Chondrocyte (in vitro differentiated cells): ENCODE measurements around the gene ADAP2. TPM values are rescaled to one million over a fixed set of nuclear protein-coding genes. Genes with fewer than 3 reads are reported as not detected.
A peak's percentile ranks its signal among the peaks of the same experiment; 100 is the strongest.

ENCODE experiments used
- DNase-seq: peaks from one replicate; pipeline ENCODE4 v3.0.0; 2021; ENCODE audit warnings: mixed read lengths, low spot score
- H3K27ac Mint-ChIP-seq: one replicate; pipeline ENCODE4 v1.8.0; 2021; ENCODE audit warnings: mild to moderate bottlenecking, moderate library complexity, mixed read lengths; ENCODE audit not compliant: unreplicated experiment
- H3K27me3 Mint-ChIP-seq: 2 replicates; pipeline ENCODE4 v1.8.0; 2021; ENCODE audit warnings: low read depth, mixed read lengths
- H3K36me3 Mint-ChIP-seq: 2 replicates; pipeline ENCODE4 v1.8.0; 2021; ENCODE audit warnings: low read depth, mixed read lengths
- H3K4me1 Mint-ChIP-seq: 2 replicates; pipeline ENCODE4 v1.8.0; 2021; ENCODE audit warnings: low read depth, mild to moderate bottlenecking, mixed read lengths
- H3K4me3 Mint-ChIP-seq: one replicate; pipeline ENCODE4 v1.8.0; 2021; ENCODE audit warnings: mild to moderate bottlenecking, moderate library complexity, mixed read lengths; ENCODE audit not compliant: unreplicated experiment
- H3K9me3 Mint-ChIP-seq: 2 replicates; pipeline ENCODE4 v1.8.0; 2021; ENCODE audit warnings: low read depth, mixed read lengths
- total RNA-seq: library from RNA; stranded (reverse); gene quantifications from 3 replicates; pipeline ENCODE4 v1.2.1, GENCODE V29; 2021
- TF ChIP-seq, protein P1 (sequence below): fragments of 200-600 bp; sonication (generic); IDR thresholded peaks from 2 replicates; pipeline ENCODE4 v1.5.0; 2021; ENCODE audit warnings: antibody characterized with exemption, mild to moderate bottlenecking, moderate library complexity

ADAP2 gene
- total RNA-seq, 1 donor from 2014 or later = 0.32 TPM

DNA sequence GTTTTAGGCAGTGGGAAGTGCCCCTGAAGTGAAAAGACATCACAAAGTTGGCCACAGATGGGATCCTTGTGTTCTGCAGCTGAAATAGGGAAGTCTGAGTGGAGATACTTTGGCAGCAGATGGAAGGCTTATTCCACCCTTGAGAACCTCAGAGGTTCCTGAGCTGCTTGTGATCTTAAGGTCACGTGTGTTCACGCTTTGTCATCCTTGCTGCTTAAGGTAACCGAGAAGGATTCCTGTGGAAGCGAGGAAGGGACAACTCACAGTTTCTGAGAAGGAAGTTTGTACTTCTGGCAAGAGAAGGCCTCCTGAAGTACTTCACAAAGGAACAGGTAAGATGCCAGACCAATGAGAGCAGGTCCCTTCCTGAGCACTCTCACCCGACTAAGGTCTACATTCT, 12.2 kb downstream of the ADAP2 start:
- Mint-ChIP-seq H3K27ac (no peak overlapping the region), H3K4me3 (no peak overlapping the region), H3K4me1 (no peaks in the 10 kb centered on the region), H3K9me3 (no peaks in the 10 kb centered on the region), H3K27me3 (no peaks in the 10 kb centered on the region), H3K36me3 (no peaks in the 10 kb centered on the region)
- no peak for DNase-seq
- TF ChIP-seq, protein P1, sequence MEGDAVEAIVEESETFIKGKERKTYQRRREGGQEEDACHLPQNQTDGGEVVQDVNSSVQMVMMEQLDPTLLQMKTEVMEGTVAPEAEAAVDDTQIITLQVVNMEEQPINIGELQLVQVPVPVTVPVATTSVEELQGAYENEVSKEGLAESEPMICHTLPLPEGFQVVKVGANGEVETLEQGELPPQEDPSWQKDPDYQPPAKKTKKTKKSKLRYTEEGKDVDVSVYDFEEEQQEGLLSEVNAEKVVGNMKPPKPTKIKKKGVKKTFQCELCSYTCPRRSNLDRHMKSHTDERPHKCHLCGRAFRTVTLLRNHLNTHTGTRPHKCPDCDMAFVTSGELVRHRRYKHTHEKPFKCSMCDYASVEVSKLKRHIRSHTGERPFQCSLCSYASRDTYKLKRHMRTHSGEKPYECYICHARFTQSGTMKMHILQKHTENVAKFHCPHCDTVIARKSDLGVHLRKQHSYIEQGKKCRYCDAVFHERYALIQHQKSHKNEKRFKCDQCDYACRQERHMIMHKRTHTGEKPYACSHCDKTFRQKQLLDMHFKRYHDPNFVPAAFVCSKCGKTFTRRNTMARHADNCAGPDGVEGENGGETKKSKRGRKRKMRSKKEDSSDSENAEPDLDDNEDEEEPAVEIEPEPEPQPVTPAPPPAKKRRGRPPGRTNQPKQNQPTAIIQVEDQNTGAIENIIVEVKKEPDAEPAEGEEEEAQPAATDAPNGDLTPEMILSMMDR = no peak

- no peak for DNase-seq
- no peak overlapping the region for H3K27ac Mint-ChIP-seq
- H3K36me3 Mint-ChIP-seq = no peaks in the 10 kb centered on the region
- no peaks in the 10 kb centered on the region for H3K9me3 Mint-ChIP-seq
- H3K4me3 Mint-ChIP-seq = no peak overlapping the region
- no peaks in the 10 kb centered on the region for H3K27me3 Mint-ChIP-seq
- H3K4me1 Mint-ChIP-seq = no peaks in the 10 kb centered on the region
- TF ChIP-seq, protein P1 = no peak
Measured at GRCh38 chr17:30939051-30939689, 17.4 kb downstream of the ADAP2 start.

DNA sequence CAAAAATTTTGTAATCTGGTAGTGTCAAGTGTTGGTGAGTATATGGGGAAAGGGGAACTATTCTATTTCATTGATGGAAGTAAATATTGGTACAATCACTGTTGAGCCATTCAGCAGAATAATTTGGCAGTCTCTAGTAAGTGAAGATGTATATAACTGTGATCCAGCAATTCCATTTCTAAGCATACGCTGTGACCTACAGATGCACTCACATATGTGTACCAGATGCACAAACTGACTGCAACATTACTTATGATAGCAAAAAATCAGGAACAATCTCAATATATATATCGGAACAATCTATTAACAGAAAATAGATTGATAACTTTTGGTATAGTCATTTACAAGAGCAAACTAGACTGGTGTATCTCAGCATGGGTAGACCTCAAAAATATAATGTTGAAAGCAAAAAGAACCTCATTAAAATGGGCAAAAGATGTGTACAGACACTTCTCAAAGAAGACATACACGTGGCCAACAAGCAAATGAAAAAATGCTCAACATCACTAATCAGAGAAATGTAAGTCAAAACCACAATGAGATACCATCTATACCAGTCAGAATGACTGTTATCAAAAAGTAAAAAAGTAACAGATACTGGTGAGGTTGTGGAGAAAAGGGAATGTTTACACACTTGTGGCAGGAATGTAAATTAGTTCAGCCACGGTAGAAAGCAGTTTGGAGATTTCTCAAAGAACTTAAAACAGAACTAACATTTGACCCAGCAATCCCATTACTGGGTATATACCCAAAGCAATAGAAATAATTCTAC, 20.7 kb downstream of the ADAP2 start:
- TF ChIP-seq, protein P1 = peak; percentile 27
- Mint-ChIP-seq H3K36me3 (no peaks in the 10 kb centered on the region), H3K27ac (no peak overlapping the region), H3K27me3 (no peaks in the 10 kb centered on the region), H3K4me3 (no peak overlapping the region), H3K4me1 (no peaks in the 10 kb centered on the region), H3K9me3 (no peaks in the 10 kb centered on the region)
- DNase-seq = no peak

DNA sequence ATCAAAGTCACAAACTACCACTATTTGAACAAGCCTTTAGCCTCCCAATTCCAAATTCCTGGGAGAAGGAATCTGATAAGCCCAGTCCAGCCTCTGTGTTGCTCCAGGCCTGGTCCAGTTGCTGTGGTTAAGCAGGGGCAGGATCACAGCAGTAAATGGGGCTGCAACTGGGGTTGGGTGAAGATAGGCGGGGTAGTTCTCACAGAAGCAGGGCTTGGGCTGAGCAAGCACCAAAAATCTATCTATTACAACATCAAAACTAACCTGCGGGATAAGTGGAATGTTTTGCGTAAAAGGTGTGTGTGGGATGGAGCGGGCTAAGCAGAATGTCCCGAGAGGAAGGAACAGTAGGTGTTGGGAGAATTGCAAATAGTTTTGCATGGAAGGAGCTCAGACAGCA, 26.1 kb downstream of the ADAP2 start:
- Mint-ChIP-seq H3K36me3 (no peaks in the 10 kb centered on the region), H3K4me3 (no peak overlapping the region), H3K27ac (no peak overlapping the region), H3K9me3 (no peaks in the 10 kb centered on the region), H3K27me3 (no peaks in the 10 kb centered on the region), H3K4me1 (no peaks in the 10 kb centered on the region)
- TF ChIP-seq, protein P1 = no peak
- no peak for DNase-seq

- H3K36me3 Mint-ChIP-seq = no peaks in the 10 kb centered on the region
- H3K4me1 Mint-ChIP-seq = peaks cover 6% of the 10 kb centered on the region
- H3K27ac Mint-ChIP-seq = no peak overlapping the region
- no peaks in the 10 kb centered on the region for H3K27me3 Mint-ChIP-seq
- no peaks in the 10 kb centered on the region for H3K9me3 Mint-ChIP-seq
- TF ChIP-seq, protein P1 = no peak
- H3K4me3 Mint-ChIP-seq = no peak overlapping the region
- DNase-seq = no peak
Measured at GRCh38 chr17:30950189-30950588, 28.4 kb downstream of the ADAP2 start.
